NCI-H2107 (cell line): ENCODE data around the gene TEF.
A peak's percentile ranks its signal among the peaks of the same experiment; 100 is the strongest.
"Not testable (repeated sequence)": the region's sequence is repeated elsewhere in the genome, so short reads cannot be mapped to it uniquely, and the experiment has no call there.

Experiments used
- DNase-seq: peaks from one replicate; lab custom pipeline; 2025; lab: John Stamatoyannopoulos, UW

The TEF gene

GRCh38 chr22:41425660-41426365 is 44.1 kb downstream of the TEF start:
- no peak for DNase-seq

GRCh38 chr22:41429232-41429950 is 47.6 kb downstream of the TEF start:
- DNase-seq = no peak

- DNase-seq = no peak
Observed at GRCh38 chr22:41429951-41430332, 48.2 kb downstream of the TEF start.

GRCh38 chr22:41431656-41432055 is 49.9 kb downstream of the TEF start:
- no peak for DNase-seq

- DNase-seq = not testable (repeated sequence)
Observed at GRCh38 chr22:41433480-41433879, 51.7 kb downstream of the TEF start.

GRCh38 chr22:41434361-41435003 is 52.7 kb downstream of the TEF start:
- not testable (repeated sequence) for DNase-seq

- no peak for DNase-seq
Observed at GRCh38 chr22:41435560-41435959, 53.8 kb downstream of the TEF start.

GRCh38 chr22:41436322-41437113 is 54.8 kb downstream of the TEF start:
- no peak for DNase-seq

- no peak for DNase-seq
Observed at GRCh38 chr22:41437198-41437597, 55.5 kb downstream of the TEF start.

GRCh38 chr22:41440511-41440910 is 58.8 kb downstream of the TEF start:
- DNase-seq = not testable (repeated sequence)

GRCh38 chr22:41442240-41442792 is 60.6 kb downstream of the TEF start:
- DNase-seq = no peak

GRCh38 chr22:41444360-41445128 is 62.8 kb downstream of the TEF start:
- peak; percentile 84 for DNase-seq

- peak; percentile 16 for DNase-seq
Observed at GRCh38 chr22:41445129-41446056, 63.7 kb downstream of the TEF start.

- DNase-seq = no peak
Observed at GRCh38 chr22:41446057-41446501, 64.3 kb downstream of the TEF start.

GRCh38 chr22:41446639-41447434 is 65.1 kb downstream of the TEF start, which contains the start of gene TOB2:
TOB2 (minus strand) TSS chr22:41446801; CDS start chr22:41437345, 9,456 bp downstream.
- DNase-seq = peak; percentile 79

- no peak for DNase-seq
Observed at GRCh38 chr22:41447435-41448188, 65.9 kb downstream of the TEF start.

GRCh38 chr22:41448189-41448808 is 66.6 kb downstream of the TEF start:
- peak; percentile 83 for DNase-seq
